Right lobe of liver (tissue), 6 donors: ENCODE measurements around the gene GIPR. TPM values are rescaled to one million over a fixed set of nuclear protein-coding genes. Genes with fewer than 3 reads are reported as not detected.
"Not testable (repeated sequence)": the region's sequence is repeated elsewhere in the genome, so short reads cannot be mapped to it uniquely, and the experiment has no call there.

Experiments used
- ATAC-seq, 4 donors: fragments of 200-7000 bp; cut with Tn5 transposase; one replicate each; pipeline ENCODE4 v1.9.1; 2020; ENCODE audit warnings: mild to moderate bottlenecking in 4 of 4, moderate library complexity in 4 of 4
- DNase-seq, 3 donors: peaks; one replicate each; pipeline ENCODE4 v3.0.0-alpha.2; 2020
- H3K27ac ChIP-seq, 3 donors: fragments of 200-600 bp; one replicate each; pipeline ENCODE4 v1.8.0; 2022
- H3K27me3 ChIP-seq, 2 donors: fragments of 200-600 bp; one replicate each; pipeline ENCODE4 v1.8.0; 2022
- H3K36me3 ChIP-seq, 4 donors: fragments of 200-600 bp; sonication (generic) in 1 of 4; one replicate each; pipeline versions ENCODE4 v1.5.1 to v1.8.0; 2017 to 2022; ENCODE audit warnings: control low read depth in 1 of 4
- H3K4me1 ChIP-seq, 4 donors: fragments of 200-600 bp; sonication (generic) in 1 of 4; one replicate each; pipeline versions ENCODE4 v1.5.1 to v1.8.0; 2017 to 2022; ENCODE audit warnings: control low read depth in 1 of 4
- H3K4me3 ChIP-seq, 3 donors: fragments of 200-600 bp; one replicate each; pipeline ENCODE4 v1.8.0; 2022
- H3K9me3 ChIP-seq, 4 donors: fragments of 200-600 bp; sonication (generic) in 1 of 4; one replicate each; pipeline versions ENCODE4 v1.5.1 to v1.8.0; 2017 to 2022; ENCODE audit warnings: control low read depth in 1 of 4
- POLR2A ChIP-seq: fragments of 450-650 bp; IDR thresholded peaks from one replicate; pipeline ENCODE4 v1.6.1; 2017; ENCODE audit warnings: antibody characterized with exemption, mild to moderate bottlenecking
- WGBS: methylation state at CpG from one replicate; pipeline ENCODE4 v1.1.6; 2018; ENCODE audit warnings: low coverage, low lambda C conversion rate; ENCODE audit not compliant: insufficient coverage; ENCODE audit errors: missing lambda C conversion rate; 5-methylcytosine and 5-hydroxymethylcytosine counted together
- intact Hi-C, 2 donors: fragments of 100-400 bp; cut with DNase I; formaldehyde crosslinking; loops; one replicate each; pipeline versions ENCODE4 v1.11.2 to v1.14.1; 2022
- total RNA-seq, 6 experiments: library from RNA; depleted of rRNA in 2 of 6; stranded (reverse); fragments of >200 nt in 2 of 6; fragmentation: NEBNext Ultra II Directional in 3 of 6; extraction: Animal tissue kit (Norgen Biotek cat#: 25700) in 3 of 6; gene quantifications; one replicate each; pipeline versions ENCODE4 v1.1.0 to v1.2.4, GENCODE V29; 2016 to 2023
- TF ChIP-seq, protein P1 (sequence below), 4 donors: fragments of 200-600 bp in 3 of 4; fragments of 450-650 bp in 1 of 4; IDR thresholded peaks; one replicate each; pipeline versions ENCODE4 v1.5.1 to v1.8.0; 2016 to 2022; ENCODE audit warnings: antibody characterized with exemption in 4 of 4, mild to moderate bottlenecking in 2 of 4
- donor health status: DM: no; HTN: yes; CAD: no.
- donor health status: DM: no; HTN: no; CAD: no.
- donor health status: DM: no; HTN: no; CAD: no.
- donor health status: DM: no; HTN: yes; CAD: no.
- donor health status: DM: no; HTN: yes; CAD: no.

Gene GIPR
- total RNA-seq, 6 experiments from 2014 or later: 0.07 to 0.23 (median 0.18) TPM; not detected in 2

DNA sequence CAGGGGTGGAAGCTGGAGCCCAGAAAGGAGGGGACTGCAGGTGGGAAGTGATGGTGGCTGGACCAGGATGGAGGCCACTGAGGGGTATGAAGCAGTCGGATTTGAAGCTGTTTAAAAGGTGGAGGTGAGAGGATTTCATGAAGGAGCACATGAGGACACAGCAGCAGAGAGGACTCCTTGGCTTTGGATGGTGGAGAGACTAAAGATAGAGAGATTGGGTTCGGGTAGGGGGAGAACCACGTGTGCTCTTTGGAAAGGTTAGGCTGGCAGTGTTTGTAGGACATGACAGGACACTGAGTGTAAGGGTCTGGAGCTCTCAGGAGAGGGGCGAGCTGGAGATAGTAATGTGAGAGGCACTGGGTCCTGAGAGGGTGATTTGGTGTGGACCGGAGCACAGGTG is 14.9 kb downstream of the GIPR start:
- no peak for ATAC-seq
- Histone ChIP-seq H3K9me3 (no peaks in the 10 kb centered on the region), H3K4me3 (no peak overlapping the region), H3K27ac (no peak overlapping the region), H3K27me3 (no peaks in the 10 kb centered on the region), H3K36me3 (peaks cover 0 to 29% (median 8%) of the 10 kb centered on the region in 4 donors), H3K4me1 (peaks cover 0 to 4% (median 2%) of the 10 kb centered on the region in 4 donors)
- 63% methylated on average over 4 of the region's 5 CpGs for WGBS
- TF ChIP-seq, protein P1, sequence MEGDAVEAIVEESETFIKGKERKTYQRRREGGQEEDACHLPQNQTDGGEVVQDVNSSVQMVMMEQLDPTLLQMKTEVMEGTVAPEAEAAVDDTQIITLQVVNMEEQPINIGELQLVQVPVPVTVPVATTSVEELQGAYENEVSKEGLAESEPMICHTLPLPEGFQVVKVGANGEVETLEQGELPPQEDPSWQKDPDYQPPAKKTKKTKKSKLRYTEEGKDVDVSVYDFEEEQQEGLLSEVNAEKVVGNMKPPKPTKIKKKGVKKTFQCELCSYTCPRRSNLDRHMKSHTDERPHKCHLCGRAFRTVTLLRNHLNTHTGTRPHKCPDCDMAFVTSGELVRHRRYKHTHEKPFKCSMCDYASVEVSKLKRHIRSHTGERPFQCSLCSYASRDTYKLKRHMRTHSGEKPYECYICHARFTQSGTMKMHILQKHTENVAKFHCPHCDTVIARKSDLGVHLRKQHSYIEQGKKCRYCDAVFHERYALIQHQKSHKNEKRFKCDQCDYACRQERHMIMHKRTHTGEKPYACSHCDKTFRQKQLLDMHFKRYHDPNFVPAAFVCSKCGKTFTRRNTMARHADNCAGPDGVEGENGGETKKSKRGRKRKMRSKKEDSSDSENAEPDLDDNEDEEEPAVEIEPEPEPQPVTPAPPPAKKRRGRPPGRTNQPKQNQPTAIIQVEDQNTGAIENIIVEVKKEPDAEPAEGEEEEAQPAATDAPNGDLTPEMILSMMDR (IDR thresholded peaks at IDR 0.05): no peak
- no peak for TF ChIP-seq POLR2A
- DNase-seq: no peak
- intact Hi-C loops: no loop called here

DNA sequence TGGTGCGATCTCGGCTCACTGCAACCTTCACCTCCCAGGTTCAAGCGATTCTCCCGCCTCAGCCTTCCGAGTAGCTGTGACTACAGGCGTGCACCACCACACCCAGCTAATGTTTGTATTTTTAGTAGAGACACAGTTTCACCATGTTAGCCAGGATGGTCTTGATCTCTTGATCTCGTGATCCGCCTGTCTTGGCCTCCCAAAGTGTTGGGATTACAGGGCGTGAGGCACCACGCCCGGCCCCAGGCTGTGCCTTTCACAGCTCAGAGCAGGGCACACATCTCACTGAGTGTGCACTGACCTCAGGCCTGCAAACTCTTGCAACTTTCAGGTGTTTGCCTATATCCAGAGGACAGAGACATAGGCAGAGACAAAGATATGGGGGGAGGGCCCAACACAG is 17.0 kb downstream of the GIPR start:
- H3K9me3 ChIP-seq, DNase-seq, H3K27me3 ChIP-seq, H3K27ac ChIP-seq, ATAC-seq, H3K4me3 ChIP-seq, H3K4me1 ChIP-seq, intact Hi-C loops: not testable (repeated sequence)
- peaks cover 0 to 34% (median 10%) of the 10 kb centered on the region in 4 donors for H3K36me3 ChIP-seq
- 83% methylated on average over 8 of the region's 11 CpGs for WGBS

DNA sequence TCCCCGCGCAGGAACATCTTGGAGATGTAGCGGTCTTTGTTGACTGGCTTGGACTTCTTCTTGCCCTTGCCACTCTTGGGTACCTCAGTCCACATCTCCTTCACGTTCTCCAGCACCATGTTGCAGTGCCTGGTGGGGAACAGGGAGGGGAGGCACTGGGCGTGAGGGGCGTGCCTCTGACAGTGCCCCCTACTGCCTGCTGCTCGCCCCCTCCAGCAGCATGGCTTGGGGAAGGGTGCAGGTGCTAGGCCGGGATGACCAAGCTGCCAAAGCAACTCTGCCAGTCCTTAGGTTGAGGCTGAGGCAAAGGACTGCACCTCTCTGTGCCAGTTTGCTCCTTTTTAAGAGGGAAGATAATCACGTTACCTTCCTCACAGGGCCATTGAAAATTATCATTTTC is 19.6 kb downstream of the GIPR start:
- peaks cover 0 to 34% (median 10%) of the 10 kb centered on the region in 4 donors for H3K36me3 ChIP-seq
- WGBS: 73% methylated on average over 3 of the region's 9 CpGs

DNA sequence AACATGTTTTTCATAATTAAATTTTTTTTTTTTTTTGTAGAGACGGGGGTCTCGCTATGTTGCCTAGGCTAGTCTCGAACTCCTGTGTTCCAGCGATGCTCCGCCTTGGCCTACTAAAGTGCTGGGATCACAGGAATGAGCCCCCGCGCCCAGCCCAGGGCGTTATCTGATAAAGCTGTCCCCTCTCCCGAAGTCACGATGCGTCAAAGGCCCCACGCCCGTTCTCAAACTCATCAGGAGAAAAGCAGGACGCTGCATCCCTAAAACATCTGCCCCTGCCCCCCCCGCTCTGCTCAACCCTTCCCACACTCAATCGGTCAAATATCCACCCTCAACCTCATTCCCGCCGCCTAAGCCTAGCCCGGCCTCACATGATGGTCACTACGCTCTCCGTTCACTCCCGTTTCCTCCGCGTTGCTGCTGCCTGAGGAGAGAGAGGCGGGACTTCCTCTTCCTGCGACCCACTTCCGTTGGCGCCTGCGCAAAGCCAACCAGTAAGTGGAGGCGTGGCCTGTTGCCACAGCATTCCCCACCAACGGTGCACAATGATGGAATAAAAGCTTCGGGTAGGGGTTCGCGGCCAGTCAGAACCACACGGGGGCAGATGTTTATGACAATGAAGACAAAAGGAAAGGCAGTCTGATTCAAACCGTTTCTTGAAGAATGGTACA is 23.6 kb downstream of the GIPR start, which contains the start of gene SNRPD2:
Gene SNRPD2, minus strand, starts transcription at position 438 of the 671 bp plus-strand sequence. Its CDS starts 65 bp downstream, at position 373.
- intact Hi-C loops: no loop called here
- Histone ChIP-seq H3K4me3 (peak within 1 kb of the TSS; percentile 70 to 95 (median 85)), H3K9me3 (no peaks in the 10 kb centered on the region), H3K27ac (peak within 1 kb of the TSS; percentile 64 to 93 (median 82)), H3K27me3 (no peaks in the 10 kb centered on the region), H3K4me1 (peaks cover 0 to 13% (median 6%) of the 10 kb centered on the region in 4 donors), H3K36me3 (peaks cover 0 to 17% (median 9%) of the 10 kb centered on the region in 4 donors)
- WGBS: under 1% methylated on average over 25 of the region's 36 CpGs
- ATAC-seq: peak; percentile 77 to 78 (median 78)
- peak; percentile 84 for TF ChIP-seq POLR2A
- TF ChIP-seq, protein P1 (IDR thresholded peaks at IDR 0.05): no peak
- DNase-seq: peak; percentile 93 to 96 (median 94)

More for the DNA sequence above, 19.6 kb downstream of the GIPR start:
- Histone ChIP-seq H3K9me3 (no peaks in the 10 kb centered on the region), H3K4me3 (no peak overlapping the region), H3K27me3 (no peaks in the 10 kb centered on the region), H3K27ac (no peak overlapping the region), H3K4me1 (peaks cover 0 to 7% (median 0%) of the 10 kb centered on the region in 4 donors)
- TF ChIP-seq POLR2A: no peak
- TF ChIP-seq, protein P1 (IDR thresholded peaks at IDR 0.05): no peak
- no peak for ATAC-seq
- DNase-seq: no peak
- intact Hi-C loops: no loop called here
